Progenitor cell of endocrine pancreas (in vitro differentiated cells): ENCODE data around the gene GSE1. TPM values are rescaled to one million over a fixed set of nuclear protein-coding genes. Genes with fewer than 3 reads are reported as not detected.

Source experiments
- DNase-seq: peaks from one replicate; pipeline ENCODE4 v3.0.0; 2021; ENCODE audit warnings: low spot score; ENCODE audit not compliant: unreplicated experiment
- H3K27ac Mint-ChIP-seq: 2 replicates; pipeline ENCODE4 v1.8.0; 2021; ENCODE audit warnings: mild to moderate bottlenecking, moderate library complexity, mixed read lengths
- H3K27me3 Mint-ChIP-seq: 2 replicates; pipeline ENCODE4 v1.8.0; 2021; ENCODE audit warnings: mixed read lengths
- H3K36me3 Mint-ChIP-seq: 2 replicates; pipeline ENCODE4 v1.8.0; 2022; ENCODE audit warnings: mixed read lengths; ENCODE audit not compliant: insufficient read depth
- H3K4me1 Mint-ChIP-seq: 2 replicates; pipeline ENCODE4 v1.8.0; 2021; ENCODE audit warnings: low read depth, mixed read lengths
- H3K4me3 Mint-ChIP-seq: 2 replicates; pipeline ENCODE4 v1.8.0; 2021; ENCODE audit warnings: low read depth, mild to moderate bottlenecking, moderate library complexity, mixed read lengths
- H3K9me3 Mint-ChIP-seq: 2 replicates; pipeline ENCODE4 v1.8.0; 2021; ENCODE audit warnings: low read depth, mixed read lengths
- CTCF ChIP-seq: fragments of 200-600 bp; sonication (generic); IDR thresholded peaks from one replicate; pipeline ENCODE4 v1.5.0; 2021; ENCODE audit warnings: antibody characterized with exemption, mild to moderate bottlenecking; ENCODE audit not compliant: unreplicated experiment
- total RNA-seq: library from RNA; stranded (reverse); gene quantifications from 2 replicates; pipeline ENCODE4 v1.2.1, GENCODE V29; 2021

The GSE1 gene
- total RNA-seq, 1 donor from 2014 or later = 136 TPM

GRCh38 chr16:85710732-85711131 lies 97.6 kb downstream of the GSE1 start:
- no peak for TF ChIP-seq CTCF
- Mint-ChIP-seq H3K4me3 (no peak overlapping the region), H3K4me1 (peaks cover 16% of the 10 kb centered on the region), H3K9me3 (no peaks in the 10 kb centered on the region), H3K27ac (no peak overlapping the region), H3K36me3 (peaks cover 2% of the 10 kb centered on the region), H3K27me3 (peaks cover 9% of the 10 kb centered on the region)
- DNase-seq = no peak

GRCh38 chr16:85711982-85712587 lies 99.0 kb downstream of the GSE1 start:
- DNase-seq = no peak
- H3K27ac Mint-ChIP-seq = peak overlapping the region; percentile 29
- H3K4me3 Mint-ChIP-seq = no peak overlapping the region
- peaks cover 16% of the 10 kb centered on the region for H3K4me1 Mint-ChIP-seq
- TF ChIP-seq CTCF = no peak
- no peaks in the 10 kb centered on the region for H3K9me3 Mint-ChIP-seq
- H3K27me3 Mint-ChIP-seq = peaks cover 14% of the 10 kb centered on the region
- H3K36me3 Mint-ChIP-seq = peaks cover 2% of the 10 kb centered on the region

- H3K27me3 Mint-ChIP-seq = peaks cover 16% of the 10 kb centered on the region
- no peak for TF ChIP-seq CTCF
- peaks cover 2% of the 10 kb centered on the region for H3K36me3 Mint-ChIP-seq
- DNase-seq = no peak
- no peaks in the 10 kb centered on the region for H3K9me3 Mint-ChIP-seq
- H3K4me1 Mint-ChIP-seq = peaks cover 16% of the 10 kb centered on the region
- no peak overlapping the region for H3K4me3 Mint-ChIP-seq
- no peak overlapping the region for H3K27ac Mint-ChIP-seq
These were observed 99.7 kb downstream of the GSE1 start for GRCh38 chr16:85712801-85713200.

- H3K4me1 Mint-ChIP-seq = peaks cover 8% of the 10 kb centered on the region
- no peak for TF ChIP-seq CTCF
- H3K27ac Mint-ChIP-seq = no peak overlapping the region
- no peaks in the 10 kb centered on the region for H3K9me3 Mint-ChIP-seq
- H3K27me3 Mint-ChIP-seq = peaks cover 17% of the 10 kb centered on the region
- DNase-seq = no peak
- no peak overlapping the region for H3K4me3 Mint-ChIP-seq
- H3K36me3 Mint-ChIP-seq = peaks cover 2% of the 10 kb centered on the region
These were observed 102.3 kb downstream of the GSE1 start for GRCh38 chr16:85715169-85716021.

GRCh38 chr16:85716022-85716679 lies 103.0 kb downstream of the GSE1 start:
- TF ChIP-seq CTCF = no peak
- no peak overlapping the region for H3K4me3 Mint-ChIP-seq
- H3K4me1 Mint-ChIP-seq = peaks cover 5% of the 10 kb centered on the region
- H3K36me3 Mint-ChIP-seq = peaks cover 2% of the 10 kb centered on the region
- H3K27me3 Mint-ChIP-seq = peaks cover 17% of the 10 kb centered on the region
- DNase-seq = no peak
- no peak overlapping the region for H3K27ac Mint-ChIP-seq
- no peaks in the 10 kb centered on the region for H3K9me3 Mint-ChIP-seq
